Stimulated activated CD4-positive, alpha-beta T cell treated with anti-CD3 and anti-CD28 coated beads, Interleukin-4, amount 100 ng/mL, for 1 hour (primary cell): ENCODE results near the gene SIL1.
"Not testable (repeated sequence)": the region's sequence is repeated elsewhere in the genome, so short reads cannot be mapped to it uniquely, and the experiment has no call there.

Source experiments
- DNase-seq: peaks from one replicate; pipeline ENCODE4 v3.0.0-alpha.2; 2020

Gene SIL1

GRCh38 chr5:139171779-139172404 lies 26.3 kb downstream of the SIL1 start:
- no peak for DNase-seq

- DNase-seq, result no peak
Measured at GRCh38 chr5:139167952-139168720, 30.0 kb downstream of the SIL1 start.

- DNase-seq, result no peak
Measured at GRCh38 chr5:139167533-139167932, 30.6 kb downstream of the SIL1 start.

GRCh38 chr5:139167063-139167462 lies 31.1 kb downstream of the SIL1 start:
- DNase-seq, result no peak

GRCh38 chr5:139164897-139165296 lies 33.3 kb downstream of the SIL1 start:
- DNase-seq, result not testable (repeated sequence)

GRCh38 chr5:139164020-139164419 lies 34.1 kb downstream of the SIL1 start:
- DNase-seq, result no peak

GRCh38 chr5:139162448-139162847 lies 35.7 kb downstream of the SIL1 start:
- no peak for DNase-seq

- DNase-seq, result no peak
Measured at GRCh38 chr5:139158791-139159190, 39.4 kb downstream of the SIL1 start.

GRCh38 chr5:139157556-139157955 lies 40.6 kb downstream of the SIL1 start:
- DNase-seq, result no peak

- DNase-seq, result no peak
Measured at GRCh38 chr5:139156814-139157213, 41.4 kb downstream of the SIL1 start.

- no peak for DNase-seq
Measured at GRCh38 chr5:139155333-139155732, 42.8 kb downstream of the SIL1 start.

- DNase-seq, result no peak
Measured at GRCh38 chr5:139151902-139152301, 46.3 kb downstream of the SIL1 start.

GRCh38 chr5:139150367-139150999 lies 47.7 kb downstream of the SIL1 start:
- no peak for DNase-seq

- no peak for DNase-seq
Measured at GRCh38 chr5:139149477-139150199, 48.5 kb downstream of the SIL1 start.

GRCh38 chr5:139148986-139149385 lies 49.2 kb downstream of the SIL1 start:
- DNase-seq, result no peak

- DNase-seq, result no peak
Measured at GRCh38 chr5:139148306-139148705, 49.9 kb downstream of the SIL1 start.

GRCh38 chr5:139147483-139148087 lies 50.6 kb downstream of the SIL1 start:
- DNase-seq, result no peak

GRCh38 chr5:139146809-139147482 lies 51.2 kb downstream of the SIL1 start:
- DNase-seq, result no peak

GRCh38 chr5:139141446-139142204 lies 56.5 kb downstream of the SIL1 start:
- DNase-seq, result no peak

- DNase-seq, result no peak
Measured at GRCh38 chr5:139140591-139141071, 57.5 kb downstream of the SIL1 start.

GRCh38 chr5:139138809-139139208 lies 59.4 kb downstream of the SIL1 start:
- no peak for DNase-seq
